H1 (cell line): ENCODE data around the gene CPEB3. TPM values are rescaled to one million over a fixed set of nuclear protein-coding genes. Genes with fewer than 3 reads are reported as not detected.

Source experiments
- CTCF ChIA-PET: fragments of 300-600 bp; sonication (Branson Sonifier 250); formaldehyde crosslinking; loops from one replicate; lab custom pipeline; 2021; ENCODE audit not compliant: partially characterized antibody; lab: Charles Lee
- POLR2A ChIA-PET: fragments of 300-600 bp; sonication (Branson Sonifier 250); formaldehyde crosslinking; loops from one replicate; lab custom pipeline; 2021; ENCODE audit warnings: inconsistent platforms; ENCODE audit not compliant: partially characterized antibody; lab: Charles Lee
- DNase-seq, 2 experiments: peaks; one replicate each; pipeline versions ENCODE4 v3.0.0 to v3.0.0-alpha.2; 2010 to 2022; ENCODE audit warnings: low spot score in 2 of 2, low read depth in 1 of 2, mixed read lengths in 1 of 2
- FAIRE-seq: peaks from 2 replicates; lab custom pipeline; 2011; peaks lifted over from hg19 to GRCh38; lab: Jason Lieb, UNC
- H2AFZ ChIP-seq: 2 replicates; pipeline ENCODE4 v1.8.1; 2012; ENCODE audit warnings: low read length, inconsistent platforms
- H2AK5ac ChIP-seq: 2 replicates; pipeline ENCODE4 v1.6.1; 2013; ENCODE audit warnings: low read depth, low read length
- H2BK120ac ChIP-seq: replicated peaks from 2 replicates; pipeline ENCODE3; 2013; ENCODE audit warnings: low read depth, low read length, inconsistent platforms
- H2BK12ac ChIP-seq: 2 replicates; pipeline ENCODE4 v1.6.1; 2013; ENCODE audit warnings: low read depth, low read length
- H2BK15ac ChIP-seq: 2 replicates; pipeline ENCODE4 v1.6.1; 2013; ENCODE audit warnings: low read length
- H2BK20ac ChIP-seq: 2 replicates; pipeline ENCODE4 v1.6.1; 2013; ENCODE audit warnings: low read length
- H2BK5ac ChIP-seq: 2 replicates; pipeline ENCODE4 v1.6.1; 2013; ENCODE audit warnings: low read depth, low read length
- H3K14ac ChIP-seq: 2 replicates; pipeline ENCODE4 v1.6.1; 2013; ENCODE audit warnings: inconsistent platforms; ENCODE audit not compliant: insufficient read length
- H3K18ac ChIP-seq: 2 replicates; pipeline ENCODE4 v1.6.1; 2013; ENCODE audit warnings: low read length; ENCODE audit errors: extremely low read depth
- H3K23ac ChIP-seq: 2 replicates; pipeline ENCODE4 v1.6.1; 2013; ENCODE audit warnings: inconsistent platforms; ENCODE audit not compliant: insufficient read length
- H3K23me2 ChIP-seq: 2 replicates; pipeline ENCODE4 v1.6.1; 2013; ENCODE audit warnings: low read depth, low read length
- H3K27ac ChIP-seq: 2 replicates; pipeline ENCODE4 v1.6.1; 2011; ENCODE audit warnings: low read depth, low read length, inconsistent platforms
- H3K27me3 ChIP-seq, 4 experiments: replicated peaks in 1 of 4; 1 replicate in 1 of 4; 2 replicates in 3 of 4; pipeline versions ENCODE4 v1.6.1 to v1.8.1; 2011 to 2013; ENCODE audit warnings: low read length in 3 of 4, mild to moderate bottlenecking in 3 of 4, inconsistent platforms in 2 of 4, mixed read lengths in 2 of 4, moderate library complexity in 1 of 4; ENCODE audit not compliant: control insufficient read depth in 3 of 4, insufficient read depth in 3 of 4; ENCODE audit errors: extremely low read depth in 1 of 4
- H3K36me3 ChIP-seq, 4 experiments: 2 replicates each; pipeline versions ENCODE4 v1.6.1 to v1.8.1; 2011 to 2013; ENCODE audit warnings: mild to moderate bottlenecking in 4 of 4, low read length in 3 of 4, moderate library complexity in 2 of 4, control low read depth in 1 of 4, inconsistent platforms in 1 of 4; ENCODE audit not compliant: insufficient read depth in 4 of 4, control insufficient read depth in 2 of 4
- H3K4ac ChIP-seq: replicated peaks from 2 replicates; pipeline ENCODE3; 2013; ENCODE audit warnings: low read length, low read depth, mixed read lengths, inconsistent platforms; ENCODE audit not compliant: insufficient read length
- H3K4me1 ChIP-seq, 4 experiments: replicated peaks in 1 of 4; 1 replicate in 1 of 4; 2 replicates in 3 of 4; pipeline versions ENCODE4 v1.6.1 to v1.8.1; 2011 to 2013; ENCODE audit warnings: low read length in 3 of 4, inconsistent platforms in 2 of 4, mixed read lengths in 1 of 4; ENCODE audit not compliant: insufficient read depth in 4 of 4, control insufficient read depth in 3 of 4
- H3K4me2 ChIP-seq, 2 experiments: 2 replicates each; pipeline versions ENCODE4 v1.6.1 to v1.8.1; 2011 to 2013; ENCODE audit warnings: low read depth in 2 of 2, low read length in 2 of 2, control low read depth in 1 of 2, inconsistent platforms in 1 of 2, mild to moderate bottlenecking in 1 of 2; ENCODE audit not compliant: insufficient read depth in 1 of 2
- H3K4me3 ChIP-seq, 4 experiments: fragments of 200-600, 300-600 bp in 1 of 4; sonication (generic), shearing (Covaris generic), sonication (Bioruptor Twin) in 1 of 4; 2 replicates each; pipeline versions ENCODE4 v1.5.1 to v1.8.1; 2011 to 2016; ENCODE audit warnings: low read length in 4 of 4, low read depth in 3 of 4, control low read depth in 2 of 4, inconsistent platforms in 2 of 4, mild to moderate bottlenecking in 2 of 4, mixed read lengths in 1 of 4, moderate library complexity in 1 of 4; ENCODE audit not compliant: insufficient read depth in 2 of 4; ENCODE audit errors: extremely low read depth in 1 of 4
- H3K56ac ChIP-seq: replicated peaks from 2 replicates; pipeline ENCODE3; 2013; ENCODE audit warnings: low read depth, mild to moderate bottlenecking, mixed read lengths, low read length, inconsistent platforms; ENCODE audit not compliant: insufficient read length
- H3K79me1 ChIP-seq: 2 replicates; pipeline ENCODE4 v1.6.1; 2013; ENCODE audit warnings: low read depth, low read length, control low read depth
- H3K79me2 ChIP-seq, 2 experiments: 2 replicates each; pipeline versions ENCODE4 v1.6.1 to v1.8.1; 2012 to 2013; ENCODE audit warnings: low read length in 2 of 2, mild to moderate bottlenecking in 2 of 2, inconsistent platforms in 1 of 2; ENCODE audit not compliant: insufficient read depth in 2 of 2, control insufficient read depth in 1 of 2
- H3K9ac ChIP-seq, 4 experiments: replicated peaks in 1 of 4; 1 replicate in 1 of 4; 2 replicates in 3 of 4; pipeline versions ENCODE4 v1.6.1 to v1.8.1; 2011 to 2013; ENCODE audit warnings: low read depth in 3 of 4, low read length in 3 of 4, control low read depth in 2 of 4, mild to moderate bottlenecking in 2 of 4, moderate library complexity in 2 of 4, inconsistent platforms in 1 of 4; ENCODE audit errors: extremely low read depth in 1 of 4
- H3K9me3 ChIP-seq, 2 experiments: 2 replicates each; pipeline versions ENCODE4 v1.6.1 to v1.8.1; 2012 to 2013; ENCODE audit warnings: mild to moderate bottlenecking in 2 of 2, moderate library complexity in 2 of 2, control low read depth in 1 of 2, inconsistent platforms in 1 of 2, low read depth in 1 of 2, low read length in 1 of 2, mixed read lengths in 1 of 2; ENCODE audit not compliant: insufficient read depth in 2 of 2
- H4K20me1 ChIP-seq, 2 experiments: replicated peaks in 1 of 2; 2 replicates each; pipeline versions ENCODE3 to v1.8.1; 2011 to 2013; ENCODE audit warnings: inconsistent platforms in 2 of 2, low read length in 2 of 2, mild to moderate bottlenecking in 1 of 2; ENCODE audit not compliant: insufficient read depth in 2 of 2, control insufficient read depth in 1 of 2
- H4K5ac ChIP-seq: 2 replicates; pipeline ENCODE4 v1.6.1; 2013; ENCODE audit warnings: low read length, low read depth, mixed read lengths, inconsistent platforms; ENCODE audit not compliant: insufficient read length
- H4K8ac ChIP-seq: 2 replicates; pipeline ENCODE4 v1.8.0; 2013; ENCODE audit warnings: mild to moderate bottlenecking, moderate library complexity, low read length, inconsistent platforms; ENCODE audit not compliant: insufficient read depth; ENCODE audit errors: extremely low read depth
- H4K91ac ChIP-seq: replicated peaks from 2 replicates; pipeline ENCODE3; 2013; ENCODE audit warnings: low read length, mixed read lengths, inconsistent platforms; ENCODE audit not compliant: insufficient read length
- BRCA1 ChIP-seq: IDR thresholded peaks from 2 replicates; pipeline ENCODE4 v1.6.1; 2012; ENCODE audit warnings: low read depth, low read length, improper control_type of control experiment
- HDAC2 ChIP-seq, 2 experiments: fragments of 300-600 bp in 1 of 2; sonication (generic) in 1 of 2; IDR thresholded peaks; 2 replicates each; pipeline ENCODE4 v1.6.1; 2011 to 2012; ENCODE audit warnings: low read depth in 2 of 2, low read length in 2 of 2, mild to moderate bottlenecking in 2 of 2, moderate library complexity in 2 of 2, borderline replicate concordance in 1 of 2, inconsistent platforms in 1 of 2
- JUND ChIP-seq: IDR thresholded peaks from 2 replicates; pipeline ENCODE4 v1.6.1; 2011; ENCODE audit warnings: mild to moderate bottlenecking, improper control_type of control experiment, low read length
- YY1 ChIP-seq: IDR thresholded peaks from 2 replicates; pipeline ENCODE4 v1.6.1; 2011; ENCODE audit warnings: low read depth, mild to moderate bottlenecking, low read length
- WGBS, 2 experiments: shearing (Covaris generic) in 1 of 2; methylation state at CpG; one replicate each; pipeline versions ENCODE4 v1.1.6 to v1.1.7; 2013 to 2015; ENCODE audit warnings: low lambda C conversion rate in 2 of 2, mixed read lengths in 2 of 2, inconsistent platforms in 1 of 2, low coverage in 1 of 2, missing lambda C conversion rate in 1 of 2; ENCODE audit not compliant: insufficient replicate concordance in 2 of 2, insufficient coverage in 1 of 2, insufficient read length in 1 of 2; ENCODE audit errors: extremely low coverage in 1 of 2, missing lambda C conversion rate in 1 of 2; 5-methylcytosine and 5-hydroxymethylcytosine counted together
- polyA plus RNA-seq, 7 experiments: library from polyadenylated mRNA; depleted of rRNA in 3 of 7; stranded (reverse) in 5 of 7; unstranded in 2 of 7; fragments of >200 nt in 5 of 7; fragments of 200-250 nt in 2 of 7; gene quantifications; 1 replicate in 5 of 7; 2 replicates in 1 of 7; 4 replicates in 1 of 7; pipeline versions ENCODE4 v1.2.1 to v1.2.3, GENCODE V29; 2011 to 2013; ENCODE audit warnings: missing spikeins in 2 of 7, mixed read lengths in 2 of 7
- total RNA-seq: library from RNA; stranded (reverse); fragmentation: NEBNext Ultra II Directional; extraction: Animal tissue kit (Norgen Biotek cat#: 25700); gene quantifications from 2 replicates; pipeline ENCODE4 v1.2.1, GENCODE V29; 2021
- TF ChIP-seq, protein P1 (sequence below): IDR thresholded peaks from 2 replicates; pipeline ENCODE4 v1.6.1; 2012; ENCODE audit warnings: inconsistent platforms
- TF ChIP-seq, protein P2 (sequence below), 3 experiments: IDR thresholded peaks; 1 replicate in 2 of 3; 2 replicates in 1 of 3; pipeline versions ENCODE4 v1.5.1 to v1.6.1; 2011; ENCODE audit warnings: low read length in 3 of 3, mild to moderate bottlenecking in 3 of 3, inconsistent platforms in 2 of 3, low read depth in 1 of 3, moderate library complexity in 1 of 3; ENCODE audit not compliant: insufficient read depth in 1 of 3; ENCODE audit errors: control extremely low read depth in 1 of 3

Gene CPEB3
- total and polyA plus RNA-seq, 2 of the 8 experiments (the other 6 are each of a cell fraction or from before 2014, with no cell fraction given), result 0.39 to 1.7 TPM

DNA sequence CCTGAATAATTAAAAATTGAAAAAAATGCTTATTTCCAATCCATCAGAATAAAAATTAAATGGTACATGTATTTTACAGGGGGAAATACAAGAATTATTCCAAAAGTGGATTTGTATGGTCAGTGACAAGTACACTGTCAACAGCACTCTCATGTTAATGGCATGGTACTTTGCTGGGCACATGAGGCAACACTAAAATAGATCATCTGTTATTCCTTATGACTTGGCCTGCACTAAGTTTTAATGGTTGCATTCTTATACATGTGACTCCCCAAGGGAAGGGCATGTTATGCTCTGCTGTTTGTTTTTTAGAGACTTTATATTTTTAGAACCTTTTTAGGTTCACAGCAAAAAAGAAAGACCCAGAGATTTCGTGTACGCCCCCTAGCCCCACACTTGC lies 128.3 kb downstream of the CPEB3 start:
- H2AFZ ChIP-seq, result no peak overlapping the region
- H2BK120ac ChIP-seq, result no peak overlapping the region
- H2BK15ac ChIP-seq, result no peak overlapping the region
- CTCF ChIA-PET, result no interaction called here
- peak overlapping the region in 1 of 4 experiments; percentile 34; a peak in 1 of 7 replicates for H3K9ac ChIP-seq
- TF ChIP-seq YY1, result no peak
- TF ChIP-seq, protein P1, sequence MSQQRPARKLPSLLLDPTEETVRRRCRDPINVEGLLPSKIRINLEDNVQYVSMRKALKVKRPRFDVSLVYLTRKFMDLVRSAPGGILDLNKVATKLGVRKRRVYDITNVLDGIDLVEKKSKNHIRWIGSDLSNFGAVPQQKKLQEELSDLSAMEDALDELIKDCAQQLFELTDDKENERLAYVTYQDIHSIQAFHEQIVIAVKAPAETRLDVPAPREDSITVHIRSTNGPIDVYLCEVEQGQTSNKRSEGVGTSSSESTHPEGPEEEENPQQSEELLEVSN, result no peak
- TF ChIP-seq, protein P2, sequence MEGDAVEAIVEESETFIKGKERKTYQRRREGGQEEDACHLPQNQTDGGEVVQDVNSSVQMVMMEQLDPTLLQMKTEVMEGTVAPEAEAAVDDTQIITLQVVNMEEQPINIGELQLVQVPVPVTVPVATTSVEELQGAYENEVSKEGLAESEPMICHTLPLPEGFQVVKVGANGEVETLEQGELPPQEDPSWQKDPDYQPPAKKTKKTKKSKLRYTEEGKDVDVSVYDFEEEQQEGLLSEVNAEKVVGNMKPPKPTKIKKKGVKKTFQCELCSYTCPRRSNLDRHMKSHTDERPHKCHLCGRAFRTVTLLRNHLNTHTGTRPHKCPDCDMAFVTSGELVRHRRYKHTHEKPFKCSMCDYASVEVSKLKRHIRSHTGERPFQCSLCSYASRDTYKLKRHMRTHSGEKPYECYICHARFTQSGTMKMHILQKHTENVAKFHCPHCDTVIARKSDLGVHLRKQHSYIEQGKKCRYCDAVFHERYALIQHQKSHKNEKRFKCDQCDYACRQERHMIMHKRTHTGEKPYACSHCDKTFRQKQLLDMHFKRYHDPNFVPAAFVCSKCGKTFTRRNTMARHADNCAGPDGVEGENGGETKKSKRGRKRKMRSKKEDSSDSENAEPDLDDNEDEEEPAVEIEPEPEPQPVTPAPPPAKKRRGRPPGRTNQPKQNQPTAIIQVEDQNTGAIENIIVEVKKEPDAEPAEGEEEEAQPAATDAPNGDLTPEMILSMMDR (IDR thresholded peaks at IDR 0.05; ENCODE audit: control extremely low read depth in 1 of 3, insufficient read depth in 1 of 3, low read depth in 1 of 3, low read length in 3 of 3), result no peak
- no peak for TF ChIP-seq BRCA1
- TF ChIP-seq HDAC2 (IDR thresholded peaks at IDR 0.05; ENCODE audit: borderline replicate concordance in 1 of 2, low read depth in 2 of 2, low read length in 2 of 2), result no peak
- no peak for TF ChIP-seq JUND
- TF ChIP-seq, all 59 proteins: peak for 0
- H2AK5ac ChIP-seq, result no peak overlapping the region
- no peak overlapping the region for H2BK20ac ChIP-seq
- H3K4me2 ChIP-seq, result no peak overlapping the region
- no peak overlapping the region for H3K18ac ChIP-seq
- H3K79me1 ChIP-seq, result no peaks in the 10 kb centered on the region
- H3K36me3 ChIP-seq, result no peaks in the 10 kb centered on the region
- H3K9me3 ChIP-seq, result peaks cover 3 to 6% of the 10 kb centered on the region in 2 experiments; a peak in 1 of 4 replicates
- H3K27ac ChIP-seq, result no peak overlapping the region
- H3K56ac ChIP-seq, result no peak overlapping the region
- H3K79me2 ChIP-seq, result no peaks in the 10 kb centered on the region
- no peak overlapping the region for H3K4me3 ChIP-seq
- no peak overlapping the region for H2BK12ac ChIP-seq
- H4K91ac ChIP-seq, result no peak overlapping the region
- no peaks in the 10 kb centered on the region for H4K20me1 ChIP-seq
- H3K23me2 ChIP-seq, result no peaks in the 10 kb centered on the region
- FAIRE-seq (no peak), DNase-seq (no peak)
- H3K27me3 ChIP-seq, result no peaks in the 10 kb centered on the region
- WGBS, 2 experiments, result 88% methylated on average over 2 of the region's 2 CpGs; no CpG with 5 or more reads in 1 of the 2 experiments
- H2BK5ac ChIP-seq, result no peak overlapping the region
- H3K4me1 ChIP-seq, result no peaks in the 10 kb centered on the region
- no peak overlapping the region for H3K23ac ChIP-seq
- no peak overlapping the region for H3K14ac ChIP-seq
- POLR2A ChIA-PET, result no interaction called here
- no peak overlapping the region for H4K5ac ChIP-seq
- H3K4ac ChIP-seq, result no peak overlapping the region
- H4K8ac ChIP-seq, result no peak overlapping the region
